ENCODE measurements around the gene MAOA.

The MAOA gene

GRCh38 chrX:43741843-43742573, 85.9 kb downstream of the MAOA start:
- ChIA-PET POLR2A (no interaction called here), CTCF (no interaction called here)

DNA sequence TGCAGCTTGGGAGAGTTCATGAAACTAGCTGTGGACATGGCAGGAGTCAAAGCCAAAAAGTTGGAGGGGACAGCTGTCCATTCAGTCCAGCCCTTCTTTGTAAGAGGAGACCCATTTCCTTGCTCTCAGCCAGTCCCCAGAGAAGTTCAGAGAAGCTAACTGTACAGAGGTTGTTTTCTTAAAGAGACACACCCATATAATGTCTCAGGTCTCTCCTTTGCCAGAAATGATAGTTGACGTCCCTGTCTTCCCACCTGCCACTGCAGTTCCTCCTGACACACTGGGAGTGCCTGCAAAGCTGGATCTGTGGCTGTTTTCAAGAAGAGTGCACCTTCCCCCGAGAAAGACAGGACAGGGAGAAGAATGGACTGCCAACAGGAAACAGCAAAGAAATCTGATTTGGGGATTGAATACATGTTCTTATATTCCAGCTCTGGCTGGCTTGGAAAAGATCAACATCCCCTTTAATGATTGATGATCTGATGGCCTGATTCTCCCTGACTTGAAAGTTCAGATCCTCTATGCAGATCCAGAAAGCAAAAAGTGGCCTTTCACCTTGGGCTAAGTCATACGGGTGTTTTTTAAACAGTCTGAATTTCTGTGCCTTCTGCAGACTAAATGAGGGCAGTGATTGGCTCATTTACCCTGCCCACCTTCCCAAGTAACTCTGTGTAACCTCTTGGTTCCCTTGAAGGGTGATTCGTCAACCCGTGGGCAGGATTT, 87.2 kb downstream of the MAOA start:
- POLR2A ChIA-PET = no interaction called here
- H3K4me3 ChIP-seq (ENCODE audit: low read depth, low read length) = no peak overlapping the region
- CTCF ChIA-PET = no interaction called here
- TF ChIP-seq CTCF (IDR thresholded peaks at IDR 0.05; ENCODE audit: insufficient read depth, low read length, missing control alignments) = no peak
- DNase-seq (ENCODE audit: low read depth, low spot score) = no peak

More at GRCh38 chrX:43741843-43742573, 85.9 kb downstream of the MAOA start:
- H3K4me3 ChIP-seq (ENCODE audit: low read depth, low read length) = no peak overlapping the region
- no peak for TF ChIP-seq CTCF (IDR thresholded peaks at IDR 0.05; ENCODE audit: insufficient read depth, low read length, missing control alignments)
- no peak for DNase-seq (ENCODE audit: low read depth, low spot score)

DNA sequence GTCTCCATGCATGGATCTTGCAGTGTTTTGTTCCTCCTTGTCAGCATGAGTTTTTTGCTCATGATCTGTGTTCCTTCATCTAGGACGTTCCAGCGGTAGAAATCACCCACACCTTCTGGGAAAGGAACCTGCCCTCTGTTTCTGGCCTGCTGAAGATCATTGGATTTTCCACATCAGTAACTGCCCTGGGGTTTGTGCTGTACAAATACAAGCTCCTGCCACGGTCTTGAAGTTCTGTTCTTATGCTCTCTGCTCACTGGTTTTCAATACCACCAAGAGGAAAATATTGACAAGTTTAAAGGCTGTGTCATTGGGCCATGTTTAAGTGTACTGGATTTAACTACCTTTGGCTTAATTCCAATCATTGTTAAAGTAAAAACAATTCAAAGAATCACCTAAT, 88.2 kb downstream of the MAOA start:
- DNase-seq (ENCODE audit: low read depth, low spot score) = no peak
- no peak for TF ChIP-seq CTCF (IDR thresholded peaks at IDR 0.05; ENCODE audit: insufficient read depth, low read length, missing control alignments)
- CTCF ChIA-PET = no interaction called here

GRCh38 chrX:43745938-43746721, 90.0 kb downstream of the MAOA start:
- no peak for DNase-seq (ENCODE audit: low read depth, low spot score)
- no peak for TF ChIP-seq CTCF (IDR thresholded peaks at IDR 0.05; ENCODE audit: insufficient read depth, low read length, missing control alignments)
- no peak overlapping the region for H3K4me3 ChIP-seq (ENCODE audit: low read depth, low read length)
- CTCF ChIA-PET = no interaction called here
- POLR2A ChIA-PET = no interaction called here

More for the DNA sequence above, 88.2 kb downstream of the MAOA start:
- H3K4me3 ChIP-seq (ENCODE audit: low read depth, low read length) = no peak overlapping the region
- POLR2A ChIA-PET = no interaction called here

DNA sequence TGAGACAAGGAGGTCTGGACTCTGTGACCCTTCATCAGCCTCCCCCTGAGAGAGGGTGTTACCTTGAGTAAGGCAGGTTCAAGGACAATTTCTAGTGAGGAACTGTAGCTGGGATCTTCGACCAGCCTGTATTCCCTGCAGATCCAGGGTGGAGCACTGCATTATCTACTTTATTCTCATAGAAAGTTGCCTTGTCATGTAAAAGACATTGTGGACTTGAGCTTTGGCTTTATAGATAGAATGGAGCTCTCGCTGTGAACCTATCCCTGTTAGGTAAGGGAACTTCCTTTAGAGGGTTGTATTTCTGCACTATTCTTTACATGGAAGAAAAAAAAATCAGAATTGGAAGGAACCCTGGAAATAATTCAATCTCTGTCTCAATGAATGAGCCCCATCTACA, 91.4 kb downstream of the MAOA start:
- no peak for DNase-seq (ENCODE audit: low read depth, low spot score)
- H3K4me3 ChIP-seq (ENCODE audit: low read depth, low read length) = no peak overlapping the region
- ChIA-PET POLR2A (no interaction called here), CTCF (no interaction called here)
- no peak for TF ChIP-seq CTCF (IDR thresholded peaks at IDR 0.05; ENCODE audit: insufficient read depth, low read length, missing control alignments)

DNA sequence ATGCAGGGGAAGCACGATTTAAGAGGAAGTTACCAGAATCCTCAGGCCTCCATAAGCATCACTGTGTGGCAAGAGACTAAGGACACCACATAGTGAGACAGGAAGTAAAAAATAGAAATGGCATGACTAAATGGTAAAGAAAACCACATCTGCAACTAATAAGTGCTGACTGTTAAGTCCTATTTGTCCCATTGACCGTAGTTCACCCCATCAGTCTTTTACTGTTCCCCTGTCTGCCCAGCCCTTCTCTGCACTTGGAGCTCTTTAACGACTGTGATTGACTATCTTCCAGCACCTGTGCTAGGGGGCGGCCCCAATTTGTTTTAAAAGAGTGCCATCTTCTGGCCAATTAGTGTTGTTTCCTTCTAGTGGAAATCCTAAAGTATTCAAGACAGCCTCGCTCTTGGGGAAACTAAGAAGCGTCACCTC, 94.2 kb downstream of the MAOA start:
- no peak for TF ChIP-seq CTCF (IDR thresholded peaks at IDR 0.05; ENCODE audit: insufficient read depth, low read length, missing control alignments)
- ChIA-PET CTCF (interaction anchor here (0.5 to 1.1 kb wide), 5 partner anchors 9 to 774 kb away, joined by 3 to 4 read pairs (median 3); no protein-coding TSS in a partner anchor), POLR2A (no interaction called here)

More for the DNA sequence above, 94.2 kb downstream of the MAOA start:
- DNase-seq (ENCODE audit: low read depth, low spot score) = no peak
- H3K4me3 ChIP-seq (ENCODE audit: low read depth, low read length) = no peak overlapping the region

Measured in AG04449 (cell line).